AML-193 (cell line): ENCODE data around the gene GPR146.

Source experiments
- DNase-seq, 2 experiments: peaks; one replicate each; lab custom pipeline; 2025; lab: John Stamatoyannopoulos, UW

GPR146 gene

DNA sequence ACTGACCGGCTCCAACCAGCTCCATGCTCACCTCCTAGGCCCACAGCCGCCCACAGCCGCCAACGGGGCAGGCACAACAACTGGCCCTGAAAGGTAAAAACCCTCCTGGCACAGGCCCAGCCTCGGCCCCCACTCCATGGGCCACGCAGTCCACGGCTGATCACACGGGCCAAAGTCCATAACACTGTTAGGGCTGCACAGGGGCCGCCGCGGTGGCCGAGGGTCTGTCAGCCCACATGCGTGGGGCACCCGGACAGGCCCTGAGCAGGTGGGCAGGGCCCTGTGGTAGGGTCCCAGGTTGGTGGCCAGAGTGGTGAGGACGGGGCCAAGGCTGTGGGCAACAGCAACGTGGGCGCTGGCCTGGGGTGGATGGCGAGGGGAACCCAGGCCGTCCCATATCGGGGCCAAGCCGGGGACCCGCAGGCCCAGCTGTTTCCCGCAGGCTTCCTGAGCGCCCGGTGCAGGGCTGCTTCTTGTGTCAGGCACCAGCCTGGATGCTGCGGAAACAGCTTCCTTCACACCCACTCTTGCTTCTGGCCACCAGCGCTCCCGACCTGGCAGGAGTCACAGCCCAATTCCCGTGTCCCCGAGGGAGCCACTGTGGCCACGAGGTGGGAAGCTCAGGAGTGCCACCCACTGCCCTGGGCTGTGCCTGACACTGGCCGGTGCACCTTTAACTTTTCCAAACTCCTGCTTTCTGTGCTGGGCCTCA is 32.2 kb upstream of the GPR146 start:
- DNase-seq, result no peak

- DNase-seq, result no peak
These were observed 31.6 kb upstream of the GPR146 start for GRCh38 chr7:1012716-1013095.

DNA sequence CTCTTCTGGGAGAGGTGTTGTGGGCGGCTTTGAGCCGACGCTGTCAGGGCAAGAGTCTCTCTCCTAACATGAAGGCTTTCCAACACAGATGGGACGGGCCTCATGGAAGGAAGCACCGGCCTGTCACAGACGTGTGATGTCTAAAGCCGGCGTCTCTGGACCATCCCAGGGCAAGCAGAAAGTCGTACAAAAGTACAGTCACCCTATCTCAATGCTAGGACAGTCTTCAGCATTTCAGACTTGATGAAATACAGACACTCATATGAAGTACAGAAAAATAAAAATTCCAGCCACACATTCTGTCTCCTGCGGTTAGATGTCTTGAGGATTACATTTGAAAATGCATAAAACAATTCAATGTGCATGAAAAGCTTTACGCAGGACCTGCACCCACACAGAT is 30.8 kb upstream of the GPR146 start:
- no peak for DNase-seq

GRCh38 chr7:1014681-1015080 is 29.7 kb upstream of the GPR146 start:
- no peak for DNase-seq

GRCh38 chr7:1015196-1016121 is 28.9 kb upstream of the GPR146 start:
- no peak for DNase-seq

- DNase-seq, result no peak
These were observed 27.5 kb upstream of the GPR146 start for GRCh38 chr7:1016577-1017531.

- no peak for DNase-seq
These were observed 26.6 kb upstream of the GPR146 start for GRCh38 chr7:1017586-1018333.

DNA sequence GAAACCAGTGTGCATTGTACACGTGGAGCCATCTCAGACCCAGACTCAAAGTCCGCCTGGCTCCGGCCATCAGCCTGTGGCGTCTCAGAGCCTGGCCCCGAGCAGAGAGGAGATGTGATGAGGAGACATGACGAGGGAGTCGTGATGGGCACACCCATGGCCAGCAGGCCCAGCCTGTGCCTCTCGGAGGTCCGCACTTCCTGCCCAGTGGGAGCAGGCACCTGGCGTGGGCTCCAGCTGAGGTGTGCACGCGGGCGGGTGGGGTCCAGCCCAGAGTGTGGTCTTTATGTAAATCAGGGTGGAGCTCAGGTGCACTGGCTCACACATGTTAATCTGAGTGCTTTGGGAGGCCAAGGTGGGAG is 26.0 kb upstream of the GPR146 start:
- no peak for DNase-seq

- DNase-seq, result no peak
These were observed 25.0 kb upstream of the GPR146 start for GRCh38 chr7:1019255-1019785.

DNA sequence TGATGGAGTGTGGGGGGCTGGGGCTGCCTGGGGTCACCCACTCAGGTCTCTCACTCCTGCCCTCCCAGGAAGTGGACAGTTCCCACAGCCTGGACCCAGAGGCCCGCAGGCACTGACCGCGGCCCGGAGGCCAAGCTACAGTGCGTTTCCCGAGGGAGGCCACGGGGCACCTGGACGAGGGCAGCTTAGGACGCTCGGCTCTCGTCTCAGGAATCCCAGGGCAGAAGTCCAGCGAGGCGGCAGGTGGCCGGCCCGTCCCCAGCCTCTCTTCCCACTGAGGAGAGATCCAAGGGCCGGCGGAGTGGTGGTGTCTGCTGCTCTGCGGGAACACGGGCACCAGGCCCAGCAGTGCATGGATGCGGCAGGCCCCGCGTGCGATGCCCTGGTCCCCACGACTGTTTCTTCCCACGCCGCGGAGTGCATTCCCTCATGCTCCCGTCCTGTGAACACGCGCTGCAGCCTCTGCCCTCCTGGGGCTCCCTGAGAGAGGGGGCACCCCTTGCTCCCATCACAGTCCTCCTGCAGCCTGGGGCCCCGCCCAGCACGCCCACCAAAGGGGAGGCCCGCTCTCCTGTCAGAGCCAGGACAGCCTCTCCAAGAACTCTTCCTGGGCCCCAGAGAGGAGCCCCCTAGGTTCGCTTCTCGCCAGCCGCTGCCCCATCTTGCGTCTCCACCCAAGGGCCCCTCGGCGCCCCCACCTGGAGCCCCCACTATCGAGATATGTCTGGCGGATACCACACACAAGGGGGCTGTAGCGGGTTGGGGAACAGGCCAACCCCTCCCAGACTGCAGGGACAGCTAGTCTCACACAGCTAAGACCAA is 24.3 kb upstream of the GPR146 start:
- no peak for DNase-seq

DNA sequence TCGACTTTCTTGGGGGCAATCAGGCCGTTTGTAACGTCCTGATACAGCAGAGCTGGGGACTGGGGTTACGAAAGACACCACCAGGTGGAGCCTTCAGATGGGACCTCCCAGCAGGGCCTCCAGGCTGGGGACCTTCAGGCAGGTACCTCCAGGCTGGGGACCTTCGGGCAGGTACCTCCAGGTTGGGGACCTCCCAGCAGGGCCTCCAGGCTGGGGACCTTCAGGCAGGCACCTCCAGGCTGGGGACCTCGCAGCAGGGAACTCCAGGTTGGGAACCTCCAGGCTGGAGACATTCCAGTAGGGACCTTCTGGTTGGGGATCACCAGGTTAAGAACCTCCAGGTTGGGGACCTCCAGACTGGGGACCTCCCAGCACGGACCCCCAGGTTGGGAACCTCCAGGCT is 23.5 kb upstream of the GPR146 start:
- no peak for DNase-seq

DNA sequence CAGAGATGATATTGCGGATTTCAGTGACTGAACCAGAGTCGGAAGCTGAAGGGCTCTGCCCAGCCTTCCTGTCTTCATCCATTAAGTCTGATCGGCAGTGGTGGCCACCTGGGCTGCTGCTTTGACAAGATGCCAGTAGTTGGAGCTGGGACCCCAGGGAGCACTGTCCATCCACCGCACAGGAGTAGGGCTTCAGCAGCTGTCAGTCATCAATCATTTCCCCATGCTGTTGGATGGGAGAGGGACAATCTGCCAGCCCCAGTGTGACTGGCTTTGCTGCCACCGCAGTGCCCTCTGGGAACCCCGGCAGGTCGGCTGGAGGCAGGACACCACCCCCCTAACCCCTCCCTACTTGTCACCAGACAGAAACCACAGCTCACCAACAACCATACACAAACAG is 23.0 kb upstream of the GPR146 start:
- DNase-seq, result no peak

GRCh38 chr7:1021931-1022330 is 22.4 kb upstream of the GPR146 start:
- no peak for DNase-seq

DNA sequence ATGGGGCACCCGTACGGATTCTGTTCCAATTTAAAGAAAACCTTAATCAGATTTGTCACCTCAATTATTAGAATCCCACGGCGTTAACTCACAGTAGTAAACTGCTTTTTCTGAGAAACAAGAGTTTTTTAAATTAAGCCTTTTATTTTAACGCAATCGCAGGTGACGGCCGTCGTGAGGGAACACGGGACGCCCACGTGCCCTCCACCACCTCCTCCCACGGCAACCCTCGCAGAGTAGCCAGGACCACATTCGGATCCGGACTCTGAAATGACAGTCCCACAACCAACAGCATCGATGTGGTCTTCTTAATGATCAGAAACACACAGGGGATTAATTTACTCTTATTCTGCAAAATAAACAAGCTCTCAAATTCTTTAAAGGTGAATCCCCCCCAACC is 22.0 kb upstream of the GPR146 start:
- no peak for DNase-seq

GRCh38 chr7:1022801-1023465 is 21.4 kb upstream of the GPR146 start:
- DNase-seq, result no peak

GRCh38 chr7:1024331-1024841 is 20.0 kb upstream of the GPR146 start:
- DNase-seq, result peak; percentile 44 to 62

DNA sequence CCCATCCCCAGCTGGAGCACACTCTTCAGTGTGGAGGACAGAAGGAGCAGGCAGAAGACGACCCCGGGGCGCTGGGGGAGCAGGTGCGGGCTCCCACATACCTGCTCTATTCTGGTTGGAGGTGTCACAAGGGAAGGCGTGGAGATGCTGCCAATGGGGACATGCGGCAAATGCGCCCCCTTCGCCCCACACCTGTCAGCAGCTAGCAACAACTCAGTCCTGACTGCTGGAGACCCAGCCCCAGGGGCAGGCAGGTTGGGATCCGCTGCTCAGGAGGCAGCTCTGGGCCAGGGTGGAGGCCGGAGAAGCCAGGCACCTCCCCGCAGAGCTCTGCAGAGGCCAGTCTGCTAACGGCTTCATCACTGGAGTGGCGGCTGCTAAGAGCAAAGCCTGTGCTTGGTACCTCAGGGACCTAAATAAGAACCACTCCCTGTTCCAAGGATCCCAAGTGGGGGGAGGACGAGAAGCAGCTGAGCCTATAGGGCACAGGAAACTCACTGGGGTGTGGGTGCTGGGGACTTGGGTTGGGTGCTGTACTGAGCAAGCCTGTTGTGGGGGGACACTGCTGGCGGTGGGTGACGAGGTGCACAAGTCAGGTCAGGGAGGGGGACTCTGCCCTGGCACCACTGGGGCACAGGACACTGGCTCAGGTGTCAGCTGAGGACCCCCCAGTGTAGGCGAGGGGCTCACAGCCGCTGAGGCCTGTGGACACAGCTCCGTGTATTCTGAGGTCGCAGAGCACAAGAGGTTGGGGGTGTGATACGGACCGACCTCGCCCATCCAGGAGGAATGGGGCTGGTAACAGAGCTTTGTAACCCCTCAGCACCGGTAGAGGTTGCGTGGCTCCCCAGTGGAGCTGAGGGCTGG is 19.2 kb upstream of the GPR146 start:
- DNase-seq, result no peak

DNA sequence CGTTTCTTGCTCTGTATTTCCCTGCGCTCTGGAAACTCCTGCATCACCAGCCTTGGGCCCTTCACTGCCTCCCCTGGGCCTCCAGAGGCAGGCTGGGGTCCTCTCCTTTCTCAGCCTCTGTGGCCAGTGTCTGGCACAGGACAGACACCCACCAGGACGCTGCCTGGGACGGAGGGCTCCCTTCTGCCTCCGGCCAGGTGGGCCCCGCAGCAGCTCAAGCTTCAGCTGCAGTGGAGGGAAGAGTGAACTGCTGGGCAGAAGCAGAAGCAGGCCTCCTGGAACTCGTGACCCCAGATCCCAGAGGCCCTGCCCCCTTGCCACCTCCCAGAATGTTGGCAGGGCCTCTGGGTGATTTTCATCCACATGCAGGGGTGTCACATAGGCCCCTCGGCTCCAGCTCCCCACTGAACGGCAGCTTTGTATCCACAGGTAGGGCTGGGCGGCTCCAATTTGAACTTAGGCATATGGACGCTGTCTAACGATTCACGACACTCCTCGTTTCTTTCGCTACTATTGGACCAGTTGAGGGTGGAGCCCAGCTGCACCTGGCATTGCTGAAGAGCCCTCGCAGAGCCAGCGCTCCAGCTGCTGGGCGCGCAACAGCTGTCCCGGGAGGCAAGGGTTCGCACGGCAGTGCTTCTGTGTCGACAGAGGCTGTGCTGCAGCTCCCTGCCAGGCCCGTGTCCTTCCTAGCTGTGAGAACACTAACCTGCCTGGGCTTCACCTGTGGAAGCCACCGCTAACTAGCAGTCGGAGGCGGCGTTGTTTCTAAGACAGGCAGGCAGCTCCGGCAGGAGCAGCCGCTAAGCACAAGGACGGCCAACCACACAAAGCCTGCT is 18.4 kb upstream of the GPR146 start:
- DNase-seq, result no peak
